SJCRH30 (cell line): ENCODE results near the gene KDELR3. TPM values are rescaled to one million over a fixed set of nuclear protein-coding genes. Genes with fewer than 3 reads are reported as not detected.
A peak's percentile ranks its signal among the peaks of the same experiment; 100 is the strongest.

Experiments used
- DNase-seq, 2 experiments: peaks; one replicate each; pipeline ENCODE4 v3.0.0-alpha.2; 2015 to 2020
- H3K27ac ChIP-seq: fragments of 250-450 bp; sonication (Bioruptor Pico); 2 replicates; pipeline ENCODE4 v1.5.1; 2020; ENCODE audit warnings: mild to moderate bottlenecking, moderate library complexity
- H3K27me3 ChIP-seq: fragments of 250-450 bp; sonication (Bioruptor Pico); 2 replicates; pipeline ENCODE4 v1.5.1; 2020; ENCODE audit warnings: mild to moderate bottlenecking, moderate library complexity
- H3K36me3 ChIP-seq: fragments of 250-450 bp; sonication (Bioruptor Pico); 2 replicates; pipeline ENCODE4 v1.5.1; 2020; ENCODE audit warnings: mild to moderate bottlenecking, moderate library complexity
- H3K4me1 ChIP-seq: fragments of 250-450 bp; sonication (Bioruptor Pico); 2 replicates; pipeline ENCODE4 v1.5.1; 2020; ENCODE audit warnings: mild to moderate bottlenecking, moderate library complexity
- H3K4me3 ChIP-seq: fragments of 250-450 bp; sonication (Bioruptor Pico); 2 replicates; pipeline ENCODE4 v1.5.1; 2020; ENCODE audit warnings: mild to moderate bottlenecking, moderate library complexity
- H3K9me3 ChIP-seq: fragments of 250-450 bp; sonication (Bioruptor Pico); replicated peaks from 2 replicates; pipeline ENCODE4 v1.5.1; 2020; ENCODE audit warnings: mild to moderate bottlenecking, moderate library complexity
- total RNA-seq: library from RNA; depleted of rRNA; stranded (reverse); fragments of >200 nt; shearing (Covaris generic); gene quantifications from 2 replicates; pipeline ENCODE4 v1.2.3, GENCODE V29; 2014

KDELR3 gene
- total RNA-seq, 1 experiment from 2014 or later: 2.3 TPM

GRCh38 chr22:38497869-38498268 is 30.0 kb downstream of the KDELR3 start:
- Histone ChIP-seq H3K27me3 (no peaks in the 10 kb centered on the region), H3K36me3 (peaks cover 90% of the 10 kb centered on the region), H3K4me3 (no peak overlapping the region), H3K9me3 (no peaks in the 10 kb centered on the region), H3K27ac (no peak overlapping the region), H3K4me1 (no peaks in the 10 kb centered on the region)
- no peak for DNase-seq

GRCh38 chr22:38501797-38502672 is 34.1 kb downstream of the KDELR3 start:
- Histone ChIP-seq H3K9me3 (no peaks in the 10 kb centered on the region), H3K27me3 (no peaks in the 10 kb centered on the region), H3K4me3 (no peak overlapping the region), H3K27ac (no peak overlapping the region), H3K36me3 (peaks cover 75% of the 10 kb centered on the region), H3K4me1 (peaks cover 2% of the 10 kb centered on the region; the same call in 1 of the 2 replicates)
- no peak for DNase-seq

GRCh38 chr22:38503021-38503420 is 35.1 kb downstream of the KDELR3 start:
- Histone ChIP-seq H3K9me3 (no peaks in the 10 kb centered on the region), H3K4me1 (peaks cover 2% of the 10 kb centered on the region; the same call in 1 of the 2 replicates), H3K36me3 (peaks cover 67% of the 10 kb centered on the region), H3K27ac (no peak overlapping the region), H3K27me3 (no peaks in the 10 kb centered on the region), H3K4me3 (no peak overlapping the region)
- DNase-seq: no peak

DNA sequence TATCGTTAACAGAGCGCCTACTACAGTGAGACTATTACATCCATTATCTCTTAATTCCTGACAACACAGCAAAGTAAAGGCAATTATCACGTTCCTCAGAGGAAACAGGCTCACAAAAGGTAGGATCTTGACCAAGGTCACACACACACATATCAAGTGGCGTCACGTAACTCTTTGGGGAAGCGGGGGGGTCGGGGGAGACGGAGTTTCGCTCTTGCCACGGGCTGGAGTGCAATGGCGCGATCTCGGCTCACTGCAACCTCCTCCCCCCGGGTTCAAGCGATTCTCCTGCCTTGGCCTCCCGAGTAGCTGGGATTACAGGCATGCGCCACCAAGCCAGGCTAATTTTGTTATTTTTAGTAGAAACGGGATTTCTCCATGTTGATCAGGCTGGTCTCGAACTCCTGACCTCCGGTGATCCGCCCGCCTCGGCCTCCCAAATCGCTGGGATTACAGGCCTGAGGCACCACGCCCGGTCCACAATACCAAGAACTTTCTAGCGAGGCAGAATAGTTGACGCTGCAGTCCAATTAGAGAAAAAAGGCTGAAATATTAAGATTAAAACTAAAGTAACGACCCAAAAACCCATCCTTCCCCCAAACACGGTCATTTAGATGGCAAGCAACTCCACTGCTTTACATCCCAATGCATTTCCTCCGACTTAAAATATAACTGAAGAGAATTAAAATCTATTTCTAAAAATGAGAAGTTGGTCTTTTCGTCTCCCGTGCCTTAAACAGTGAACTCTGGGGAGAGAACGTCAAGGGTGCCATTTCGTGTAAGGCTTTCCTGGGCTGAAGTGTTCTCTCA is 37.0 kb downstream of the KDELR3 start:
- Histone ChIP-seq H3K9me3 (no peaks in the 10 kb centered on the region), H3K36me3 (peaks cover 48% of the 10 kb centered on the region), H3K4me1 (peaks cover 2% of the 10 kb centered on the region; the same call in 1 of the 2 replicates), H3K27me3 (no peaks in the 10 kb centered on the region), H3K27ac (peak overlapping the region; percentile 99), H3K4me3 (peak overlapping the region; percentile 99)
- DNase-seq: peak; percentile 27 to 40

DNA sequence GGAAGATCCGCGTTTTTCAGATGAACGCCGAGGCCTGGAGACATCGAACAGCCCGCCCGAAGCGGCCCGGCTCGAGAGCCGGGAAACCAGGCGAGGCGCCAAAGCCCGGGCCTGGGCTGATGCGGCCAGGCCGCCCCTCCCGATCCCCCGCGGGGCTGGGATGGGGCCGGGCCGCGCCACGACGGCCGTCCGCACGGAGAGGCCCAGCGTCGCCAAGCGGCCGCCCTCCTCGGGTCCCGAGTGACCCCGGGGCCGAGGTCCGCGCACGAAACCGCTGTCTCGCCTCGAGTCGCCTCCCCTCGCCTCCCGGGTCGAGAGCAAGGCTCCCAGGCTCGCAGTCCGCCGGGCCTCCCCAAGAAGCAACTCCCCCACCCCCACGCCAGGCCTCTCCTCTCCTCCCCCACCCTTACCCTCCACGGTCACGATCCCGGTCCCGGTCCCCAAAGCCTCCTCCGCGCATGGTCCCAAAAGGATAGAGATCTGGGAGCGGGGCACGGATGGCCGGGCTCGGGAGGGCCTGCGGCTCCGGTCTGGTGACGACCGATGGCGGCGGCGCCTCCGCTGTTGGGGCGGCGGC is 37.7 kb downstream of the KDELR3 start:
- H3K27ac ChIP-seq: peak overlapping the region; percentile 99
- H3K36me3 ChIP-seq: peaks cover 42% of the 10 kb centered on the region
- H3K4me3 ChIP-seq: peak overlapping the region; percentile 99
- H3K9me3 ChIP-seq: no peaks in the 10 kb centered on the region
- H3K4me1 ChIP-seq: peaks cover 2% of the 10 kb centered on the region; the same call in 1 of the 2 replicates
- no peaks in the 10 kb centered on the region for H3K27me3 ChIP-seq
- DNase-seq: peak; percentile 36 to 47

DNA sequence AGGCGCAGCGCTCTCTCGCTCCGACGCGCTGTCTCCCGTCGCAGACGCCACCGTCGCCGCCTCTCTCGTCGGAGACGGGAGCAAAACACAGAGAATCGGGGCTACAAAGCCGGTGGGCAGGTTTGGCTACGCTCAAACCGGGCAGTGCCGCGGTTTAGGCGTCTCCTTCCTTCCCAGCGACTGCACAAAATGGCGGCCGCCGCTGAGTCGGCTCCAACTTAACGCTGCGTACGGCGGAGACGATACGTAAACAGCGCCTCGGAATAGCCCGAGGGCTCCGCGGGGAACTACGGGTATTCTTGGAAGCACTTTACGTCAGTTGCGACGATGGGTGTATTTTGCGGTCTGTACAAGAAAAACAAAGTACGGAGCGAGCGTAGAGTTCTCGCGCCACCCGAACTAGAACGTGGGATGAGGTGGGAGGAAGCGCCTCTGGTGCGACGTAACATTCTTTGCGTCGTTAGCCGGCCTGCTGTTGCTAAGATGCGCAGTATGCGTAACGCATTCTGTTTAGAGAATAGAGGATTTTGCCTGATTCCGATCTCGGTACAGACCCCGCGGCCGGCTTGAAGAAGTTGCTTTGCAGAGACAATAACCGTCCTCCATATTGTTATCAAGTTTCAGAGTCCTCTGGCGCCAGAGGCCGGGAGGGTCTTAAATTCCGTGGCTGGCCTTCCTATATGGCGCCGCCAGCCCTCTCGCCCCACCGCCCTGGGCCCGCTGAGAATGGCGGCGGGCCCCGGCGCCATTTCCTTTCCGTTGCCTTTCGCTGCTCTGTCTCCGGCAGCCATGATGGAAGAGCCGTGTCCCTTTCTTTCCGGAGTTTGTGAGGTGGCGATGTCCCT is 38.4 kb downstream of the KDELR3 start, which contains the start of gene DDX17:
DDX17 (minus strand) TSS at position 194 of the 845 bp plus-strand sequence.
- Histone ChIP-seq H3K4me1 (peaks cover 2% of the 10 kb centered on the region; the same call in 1 of the 2 replicates), H3K36me3 (peaks cover 37% of the 10 kb centered on the region), H3K27ac (peak within 1 kb of the TSS; percentile 99), H3K4me3 (peak within 1 kb of the TSS; percentile 99), H3K9me3 (no peaks in the 10 kb centered on the region), H3K27me3 (no peaks in the 10 kb centered on the region)
- DNase-seq: peak; percentile 89 to 96

GRCh38 chr22:38510416-38510970 is 42.6 kb downstream of the KDELR3 start:
- Histone ChIP-seq H3K9me3 (no peaks in the 10 kb centered on the region), H3K4me1 (no peaks in the 10 kb centered on the region; the same call in 1 of the 2 replicates), H3K4me3 (no peak overlapping the region), H3K27me3 (no peaks in the 10 kb centered on the region), H3K36me3 (no peaks in the 10 kb centered on the region), H3K27ac (no peak overlapping the region)
- no peak for DNase-seq

DNA sequence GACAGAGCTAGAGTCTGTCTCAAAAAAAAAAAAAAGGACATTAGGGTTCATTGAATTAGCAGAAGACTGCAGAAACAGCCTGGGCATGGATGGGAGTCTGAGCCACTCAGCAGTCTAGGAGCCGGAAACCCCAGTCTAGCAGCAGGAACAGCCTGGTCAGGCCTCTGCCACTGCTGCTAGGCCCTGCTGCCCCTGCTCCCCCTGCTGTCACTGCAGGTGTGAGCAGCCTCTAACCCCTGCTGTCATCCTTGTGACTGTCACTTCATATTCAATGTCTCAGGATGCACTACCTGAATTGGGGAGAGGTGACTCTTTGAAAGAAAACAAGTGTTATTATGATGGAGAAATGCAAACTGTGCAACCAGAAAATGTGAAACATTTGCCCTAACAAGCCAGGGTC is 45.2 kb downstream of the KDELR3 start:
- no peaks in the 10 kb centered on the region for H3K36me3 ChIP-seq
- H3K4me3 ChIP-seq: no peak overlapping the region
- H3K9me3 ChIP-seq: no peaks in the 10 kb centered on the region
- no peak for DNase-seq
- no peak overlapping the region for H3K27ac ChIP-seq
- no peaks in the 10 kb centered on the region for H3K27me3 ChIP-seq
- no peaks in the 10 kb centered on the region for H3K4me1 ChIP-seq

DNA sequence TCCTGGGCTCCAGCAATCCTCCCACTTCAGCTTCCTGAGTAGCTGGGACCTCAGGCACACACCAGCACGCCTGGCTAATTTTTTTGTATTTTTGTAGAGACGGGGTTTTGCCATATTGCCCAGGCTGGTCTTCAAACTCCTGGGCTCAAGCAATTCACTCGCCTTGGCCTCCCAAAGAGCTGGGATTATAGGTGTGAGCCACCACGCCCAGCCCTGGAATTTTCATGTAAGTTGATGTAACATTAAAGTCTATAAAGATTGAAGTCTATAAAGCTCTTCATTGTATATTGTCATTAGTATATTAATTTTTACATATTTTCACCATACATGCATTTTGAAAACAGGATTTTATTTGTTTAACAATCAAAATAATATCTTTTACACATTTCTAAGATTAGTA is 50.7 kb downstream of the KDELR3 start:
- Histone ChIP-seq H3K4me3 (no peak overlapping the region), H3K9me3 (no peaks in the 10 kb centered on the region)

GRCh38 chr22:38519453-38520250 is 51.8 kb downstream of the KDELR3 start:
- H3K4me3 ChIP-seq: no peak overlapping the region
- H3K27ac ChIP-seq: no peak overlapping the region
- DNase-seq: no peak
- no peaks in the 10 kb centered on the region for H3K36me3 ChIP-seq
- H3K4me1 ChIP-seq: no peaks in the 10 kb centered on the region
- no peaks in the 10 kb centered on the region for H3K27me3 ChIP-seq
- no peaks in the 10 kb centered on the region for H3K9me3 ChIP-seq

More for the DNA sequence above, 50.7 kb downstream of the KDELR3 start:
- Histone ChIP-seq H3K27ac (no peak overlapping the region), H3K4me1 (no peaks in the 10 kb centered on the region), H3K36me3 (no peaks in the 10 kb centered on the region), H3K27me3 (no peaks in the 10 kb centered on the region)
- no peak for DNase-seq

DNA sequence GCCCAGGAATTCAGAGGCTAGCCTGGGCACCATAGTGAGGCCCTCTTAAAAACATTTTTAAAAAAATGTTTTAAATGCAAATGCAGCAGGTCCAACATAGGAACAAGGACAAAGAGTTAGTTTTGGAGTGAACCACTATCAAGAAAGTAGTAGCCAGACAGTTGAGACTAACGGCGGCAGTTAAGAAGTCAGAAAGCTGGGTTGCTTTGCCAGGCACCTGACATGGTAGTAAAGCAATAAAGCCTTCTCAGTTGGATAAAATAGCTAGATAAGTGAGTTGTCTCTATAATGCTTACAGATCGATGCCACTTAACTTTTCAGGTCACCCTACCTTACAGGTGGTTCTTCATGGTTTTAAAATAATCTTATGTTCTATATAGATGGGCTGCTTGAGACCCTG is 55.1 kb downstream of the KDELR3 start:
- Histone ChIP-seq H3K4me1 (no peaks in the 10 kb centered on the region), H3K36me3 (no peaks in the 10 kb centered on the region), H3K9me3 (no peaks in the 10 kb centered on the region), H3K4me3 (no peak overlapping the region), H3K27me3 (no peaks in the 10 kb centered on the region), H3K27ac (no peak overlapping the region)
- no peak for DNase-seq

DNA sequence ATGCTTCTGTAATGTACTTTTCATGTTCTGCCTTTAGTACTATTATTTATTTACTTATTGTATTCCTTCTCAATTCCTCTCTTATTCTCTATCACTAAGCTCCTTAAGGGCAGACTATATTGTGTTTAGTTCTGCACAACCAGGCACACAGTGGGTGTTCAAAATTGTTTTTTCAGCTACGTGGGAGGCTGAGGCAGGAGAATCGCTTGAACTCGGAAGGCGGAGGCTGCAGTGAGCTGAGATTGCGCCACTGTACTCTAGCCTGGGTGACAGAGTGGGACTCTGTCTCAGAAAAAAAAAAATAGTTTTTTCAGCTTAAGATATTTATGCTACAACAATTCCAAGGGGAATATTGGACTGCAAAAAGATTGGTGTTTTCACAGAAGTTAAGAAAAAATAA is 55.6 kb downstream of the KDELR3 start:
- Histone ChIP-seq H3K27me3 (no peaks in the 10 kb centered on the region), H3K27ac (no peak overlapping the region), H3K9me3 (no peaks in the 10 kb centered on the region), H3K4me1 (no peaks in the 10 kb centered on the region), H3K36me3 (no peaks in the 10 kb centered on the region), H3K4me3 (no peak overlapping the region)
- DNase-seq: no peak

DNA sequence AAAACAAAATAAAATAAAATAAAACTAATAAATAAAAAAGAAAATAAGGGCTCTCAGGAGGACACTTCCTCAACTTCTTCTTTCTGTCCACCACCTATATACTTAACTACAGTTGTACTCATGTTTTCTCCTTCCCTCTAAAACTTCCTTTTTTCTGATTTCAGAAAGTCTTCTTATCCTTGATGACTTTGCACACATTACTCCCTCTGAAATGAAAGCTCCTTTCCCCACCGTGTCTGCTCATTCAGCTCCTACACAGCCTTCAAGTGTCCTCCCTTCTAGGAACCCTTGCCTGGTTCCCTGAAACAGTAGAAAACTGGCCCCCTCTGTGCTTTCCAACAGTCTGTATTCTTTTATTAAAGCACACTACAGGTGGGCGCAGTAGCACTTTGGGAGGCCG is 56.5 kb downstream of the KDELR3 start:
- Histone ChIP-seq H3K27ac (no peak overlapping the region), H3K9me3 (no peaks in the 10 kb centered on the region), H3K36me3 (no peaks in the 10 kb centered on the region), H3K4me3 (no peak overlapping the region), H3K4me1 (no peaks in the 10 kb centered on the region), H3K27me3 (no peaks in the 10 kb centered on the region)
- DNase-seq: no peak
